ENCODE data around the gene BRAP.

DNA sequence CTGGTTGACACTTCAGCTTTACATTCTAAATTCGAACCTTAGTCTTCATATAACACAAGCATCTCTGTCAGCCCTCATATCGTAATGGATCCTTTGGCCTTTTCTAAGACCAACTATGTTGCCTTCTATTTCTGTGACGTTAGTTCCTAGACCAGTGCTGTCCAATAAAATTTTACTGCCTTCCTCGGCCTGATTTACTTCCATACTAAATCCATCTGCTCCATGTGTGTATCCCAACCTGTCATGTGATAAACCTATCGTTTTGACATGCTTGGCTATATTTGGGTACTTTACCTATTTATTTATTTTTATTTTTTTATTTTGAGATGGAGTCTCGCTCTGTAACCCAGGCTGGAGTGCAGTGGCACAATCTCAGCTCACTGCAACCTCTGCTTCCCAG, 20.4 kb upstream of the BRAP start:
- TF ChIP-seq, protein P1, sequence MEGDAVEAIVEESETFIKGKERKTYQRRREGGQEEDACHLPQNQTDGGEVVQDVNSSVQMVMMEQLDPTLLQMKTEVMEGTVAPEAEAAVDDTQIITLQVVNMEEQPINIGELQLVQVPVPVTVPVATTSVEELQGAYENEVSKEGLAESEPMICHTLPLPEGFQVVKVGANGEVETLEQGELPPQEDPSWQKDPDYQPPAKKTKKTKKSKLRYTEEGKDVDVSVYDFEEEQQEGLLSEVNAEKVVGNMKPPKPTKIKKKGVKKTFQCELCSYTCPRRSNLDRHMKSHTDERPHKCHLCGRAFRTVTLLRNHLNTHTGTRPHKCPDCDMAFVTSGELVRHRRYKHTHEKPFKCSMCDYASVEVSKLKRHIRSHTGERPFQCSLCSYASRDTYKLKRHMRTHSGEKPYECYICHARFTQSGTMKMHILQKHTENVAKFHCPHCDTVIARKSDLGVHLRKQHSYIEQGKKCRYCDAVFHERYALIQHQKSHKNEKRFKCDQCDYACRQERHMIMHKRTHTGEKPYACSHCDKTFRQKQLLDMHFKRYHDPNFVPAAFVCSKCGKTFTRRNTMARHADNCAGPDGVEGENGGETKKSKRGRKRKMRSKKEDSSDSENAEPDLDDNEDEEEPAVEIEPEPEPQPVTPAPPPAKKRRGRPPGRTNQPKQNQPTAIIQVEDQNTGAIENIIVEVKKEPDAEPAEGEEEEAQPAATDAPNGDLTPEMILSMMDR (IDR thresholded peaks at IDR 0.05): no peak
- no peak for TF ChIP-seq POLR2A (IDR thresholded peaks at IDR 0.05)
